CD4-positive, alpha-beta T cell (primary cell): Measurements from ENCODE around the gene SLIT1. TPM values are rescaled to one million over a fixed set of nuclear protein-coding genes. Genes with fewer than 3 reads are reported as not detected.

Experiments
- ATAC-seq: fragments of 200-7000 bp; cut with Tn5 transposase; one replicate; pipeline ENCODE4 v1.10.0; 2022; ENCODE audit warnings: mild to moderate bottlenecking; ENCODE audit not compliant: poor library complexity
- CTCF ChIA-PET: fragments of 350-600 bp; sonication (Branson Sonifier 250); formaldehyde crosslinking; loops from one replicate; lab custom pipeline; 2021; ENCODE audit warnings: antibody characterized with exemption, inconsistent platforms; lab: Charles Lee
- POLR2A ChIA-PET: fragments of 350-600 bp; sonication (Branson Sonifier 250); formaldehyde crosslinking; loops from one replicate; lab custom pipeline; 2021; ENCODE audit warnings: antibody characterized with exemption, inconsistent platforms; lab: Charles Lee
- DNase-seq, 14 experiments: peaks; one replicate each; pipeline ENCODE4 v3.0.0-alpha.2; 2013 to 2020; ENCODE audit warnings: mixed read lengths in 2 of 14
- H3K27ac ChIP-seq, 2 donors: one replicate each; pipeline versions ENCODE4 v1.5.1 to v1.7.0; 2013; ENCODE audit warnings: low read length in 2 of 2, low read depth in 1 of 2, mild to moderate bottlenecking in 1 of 2
- H3K27me3 ChIP-seq, 2 experiments: 1 replicate in 1 of 2; 2 replicates in 1 of 2; pipeline versions ENCODE4 v1.6.1 to v1.7.0; 2013; ENCODE audit warnings: low read length in 2 of 2, control low read depth in 1 of 2, mild to moderate bottlenecking in 1 of 2, moderate library complexity in 1 of 2; ENCODE audit not compliant: insufficient read depth in 2 of 2, control insufficient read depth in 1 of 2
- H3K36me3 ChIP-seq: one replicate; pipeline ENCODE4 v1.6.1; 2013; ENCODE audit warnings: low read length, control low read depth; ENCODE audit not compliant: insufficient read depth
- H3K4me1 ChIP-seq: one replicate; pipeline ENCODE4 v1.6.1; 2013; ENCODE audit warnings: low read length, control low read depth; ENCODE audit not compliant: insufficient read depth
- H3K4me3 ChIP-seq: one replicate; pipeline ENCODE4 v1.5.1; 2013; ENCODE audit warnings: mild to moderate bottlenecking, low read length, moderate library complexity
- H3K9me3 ChIP-seq, 2 experiments: 1 replicate in 1 of 2; 2 replicates in 1 of 2; pipeline versions ENCODE4 v1.6.1 to v1.7.0; 2013; ENCODE audit warnings: low read length in 2 of 2, mild to moderate bottlenecking in 2 of 2, control low read depth in 1 of 2, moderate library complexity in 1 of 2; ENCODE audit not compliant: control insufficient read depth in 1 of 2, insufficient read depth in 1 of 2
- H3K27ac Mint-ChIP-seq: one replicate; pipeline ENCODE4 v1.8.0; 2020; ENCODE audit warnings: mixed read lengths
- H3K27me3 Mint-ChIP-seq: one replicate; pipeline ENCODE4 v1.8.0; 2021; ENCODE audit warnings: mixed read lengths
- H3K36me3 Mint-ChIP-seq: one replicate; pipeline ENCODE4 v1.8.0; 2021; ENCODE audit warnings: low read depth, mixed read lengths
- H3K4me1 Mint-ChIP-seq: one replicate; pipeline ENCODE4 v1.8.0; 2021; ENCODE audit warnings: low read depth, mixed read lengths
- H3K4me3 Mint-ChIP-seq: one replicate; pipeline ENCODE4 v1.8.0; 2020; ENCODE audit warnings: mild to moderate bottlenecking, mixed read lengths
- H3K9me3 Mint-ChIP-seq: one replicate; pipeline ENCODE4 v1.8.0; 2020; ENCODE audit warnings: mixed read lengths
- intact Hi-C, 2 experiments: fragments of 100-400 bp; cut with DNase I in 1 of 2; cut with micrococcal nuclease in 1 of 2; formaldehyde crosslinking; loops; one replicate each; pipeline versions ENCODE4 v1.15.1 to v1.9.0; 2023 to 2025; cut with DNase I, micrococcal nuclease
- total RNA-seq, 174 experiments: library from RNA in 2 of 174; stranded (reverse) in 2 of 174; gene quantifications; one replicate each; pipeline ENCODE4 v1.2.3 and lab custom pipeline; 2021 to 2026
- TF ChIP-seq, protein P1 (sequence below): fragments of 200-600 bp; IDR thresholded peaks from one replicate; pipeline ENCODE4 v1.8.0; 2022; ENCODE audit warnings: antibody characterized with exemption, mild to moderate bottlenecking

The SLIT1 gene
- total RNA-seq, 2 experiments from 2014 or later, result 0.30 to 0.39 TPM

DNA sequence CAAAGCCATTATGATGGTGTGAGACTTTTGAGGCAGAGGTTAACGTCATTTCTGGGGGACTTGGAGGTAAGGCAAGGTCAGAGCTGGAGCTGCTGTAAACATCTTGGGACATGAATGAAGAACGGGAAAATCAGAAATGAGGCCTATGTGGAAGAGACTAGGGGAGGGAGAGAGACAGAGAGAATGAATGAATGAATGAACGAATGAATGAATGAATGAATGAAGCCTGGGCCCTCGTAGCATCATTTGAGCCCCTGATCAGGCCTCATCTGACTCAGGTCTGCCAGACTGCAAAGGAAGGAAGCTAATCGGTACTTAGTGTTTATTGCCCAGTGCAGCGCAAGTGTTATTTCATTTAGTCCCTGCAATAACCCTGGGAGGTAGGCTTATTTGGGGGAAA, 79.6 kb downstream of the SLIT1 start:
- DNase-seq, result no peak
- no peak overlapping the region for H3K4me3 ChIP-seq
- no peak overlapping the region for H3K27ac Mint-ChIP-seq
- intact Hi-C loops, result no loop called here
- H3K27me3 ChIP-seq, result no peaks in the 10 kb centered on the region
- TF ChIP-seq, protein P1, sequence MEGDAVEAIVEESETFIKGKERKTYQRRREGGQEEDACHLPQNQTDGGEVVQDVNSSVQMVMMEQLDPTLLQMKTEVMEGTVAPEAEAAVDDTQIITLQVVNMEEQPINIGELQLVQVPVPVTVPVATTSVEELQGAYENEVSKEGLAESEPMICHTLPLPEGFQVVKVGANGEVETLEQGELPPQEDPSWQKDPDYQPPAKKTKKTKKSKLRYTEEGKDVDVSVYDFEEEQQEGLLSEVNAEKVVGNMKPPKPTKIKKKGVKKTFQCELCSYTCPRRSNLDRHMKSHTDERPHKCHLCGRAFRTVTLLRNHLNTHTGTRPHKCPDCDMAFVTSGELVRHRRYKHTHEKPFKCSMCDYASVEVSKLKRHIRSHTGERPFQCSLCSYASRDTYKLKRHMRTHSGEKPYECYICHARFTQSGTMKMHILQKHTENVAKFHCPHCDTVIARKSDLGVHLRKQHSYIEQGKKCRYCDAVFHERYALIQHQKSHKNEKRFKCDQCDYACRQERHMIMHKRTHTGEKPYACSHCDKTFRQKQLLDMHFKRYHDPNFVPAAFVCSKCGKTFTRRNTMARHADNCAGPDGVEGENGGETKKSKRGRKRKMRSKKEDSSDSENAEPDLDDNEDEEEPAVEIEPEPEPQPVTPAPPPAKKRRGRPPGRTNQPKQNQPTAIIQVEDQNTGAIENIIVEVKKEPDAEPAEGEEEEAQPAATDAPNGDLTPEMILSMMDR, result no peak
- no peaks in the 10 kb centered on the region for H3K4me1 Mint-ChIP-seq
- CTCF ChIA-PET, result no interaction called here
- H3K27me3 Mint-ChIP-seq, result no peaks in the 10 kb centered on the region
- H3K4me3 Mint-ChIP-seq, result no peak overlapping the region
- no peaks in the 10 kb centered on the region for H3K9me3 ChIP-seq
- no peak for ATAC-seq
- H3K4me1 ChIP-seq, result no peaks in the 10 kb centered on the region
- no peak overlapping the region for H3K27ac ChIP-seq
- no peaks in the 10 kb centered on the region for H3K9me3 Mint-ChIP-seq
- POLR2A ChIA-PET, result interaction anchor here (1.0 kb wide), 1 partner anchor 105 kb away, joined by 3 read pairs; no protein-coding TSS in a partner anchor
- H3K36me3 ChIP-seq, result no peaks in the 10 kb centered on the region
- H3K36me3 Mint-ChIP-seq, result no peaks in the 10 kb centered on the region

DNA sequence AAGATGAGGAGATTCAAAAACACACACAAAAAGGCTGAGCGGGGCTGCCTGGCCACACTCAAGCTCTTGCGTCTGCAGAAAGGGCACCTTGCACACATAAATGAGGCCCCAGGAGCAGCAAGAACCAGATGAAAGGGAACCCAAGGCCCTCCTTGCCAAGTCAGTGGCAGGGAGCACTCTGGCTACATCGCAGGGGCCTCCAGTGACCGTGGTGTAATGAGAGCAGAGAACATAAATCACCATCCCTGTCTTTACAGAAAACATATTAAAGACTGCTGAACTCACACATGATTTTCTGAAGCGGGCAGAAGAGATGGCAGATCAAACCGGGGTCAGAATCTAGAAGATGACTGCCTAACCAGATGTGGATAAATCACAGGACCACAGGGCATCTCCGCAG, 80.5 kb downstream of the SLIT1 start:
- no peak overlapping the region for H3K27ac Mint-ChIP-seq

DNA sequence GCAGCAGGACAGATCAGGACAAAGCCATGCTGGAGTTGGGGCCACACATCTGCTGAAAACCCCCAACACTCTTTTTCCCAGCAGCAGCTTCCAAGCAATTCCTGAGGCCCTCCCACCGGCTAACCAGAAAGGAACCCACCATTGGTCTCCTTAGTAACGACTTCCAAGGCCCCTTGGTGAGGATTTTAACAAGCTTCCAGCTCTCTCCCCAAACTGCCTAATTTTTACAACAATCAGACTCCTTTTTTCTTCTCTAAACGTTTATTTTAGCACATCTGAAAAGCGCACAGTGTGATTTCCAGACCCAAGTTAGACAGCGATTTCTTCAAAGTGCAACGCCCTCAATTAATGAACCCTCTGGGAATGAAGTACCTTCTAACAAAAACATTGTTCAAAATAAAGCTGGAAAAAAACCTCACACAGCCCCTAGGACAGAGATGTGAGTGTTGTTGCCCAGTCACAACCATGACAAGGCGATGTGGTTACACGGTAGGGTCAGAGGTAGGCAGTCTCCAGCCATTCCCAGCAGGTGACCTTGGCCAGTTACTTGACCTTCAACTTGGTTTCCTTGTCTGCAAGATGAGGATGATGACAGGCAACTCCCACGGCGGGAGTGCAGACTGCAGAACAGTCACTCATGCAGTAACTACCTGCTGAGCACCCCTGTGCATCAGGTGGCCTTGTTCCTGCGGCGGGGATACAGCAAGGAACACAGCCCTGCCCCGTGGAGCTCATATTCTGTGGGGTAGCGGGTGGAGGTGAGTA, 82.3 kb downstream of the SLIT1 start:
- Mint-ChIP-seq H3K4me1 (no peaks in the 10 kb centered on the region), H3K4me3 (no peak overlapping the region), H3K27me3 (peaks cover 2% of the 10 kb centered on the region), H3K27ac (no peak overlapping the region), H3K36me3 (no peaks in the 10 kb centered on the region), H3K9me3 (no peaks in the 10 kb centered on the region)
- ChIA-PET CTCF (no interaction called here), POLR2A (no interaction called here)
- Histone ChIP-seq H3K36me3 (no peaks in the 10 kb centered on the region), H3K27ac (no peak overlapping the region), H3K4me3 (no peak overlapping the region), H3K4me1 (no peaks in the 10 kb centered on the region), H3K27me3 (peaks cover 0 to 2% of the 10 kb centered on the region in 2 experiments), H3K9me3 (no peaks in the 10 kb centered on the region)
- intact Hi-C loops, result no loop called here
- ATAC-seq, result no peak
- TF ChIP-seq, protein P1, result no peak
- DNase-seq, result no peak

More for the DNA sequence above, 80.5 kb downstream of the SLIT1 start:
- Histone ChIP-seq H3K27ac (no peak overlapping the region), H3K4me1 (no peaks in the 10 kb centered on the region), H3K9me3 (no peaks in the 10 kb centered on the region), H3K4me3 (no peak overlapping the region), H3K36me3 (no peaks in the 10 kb centered on the region), H3K27me3 (no peaks in the 10 kb centered on the region)
- ATAC-seq (no peak), DNase-seq (no peak)
- no peaks in the 10 kb centered on the region for H3K4me1 Mint-ChIP-seq
- H3K4me3 Mint-ChIP-seq, result no peak overlapping the region
- intact Hi-C loops, result no loop called here
- no peaks in the 10 kb centered on the region for H3K27me3 Mint-ChIP-seq
- CTCF ChIA-PET, result no interaction called here
- H3K9me3 Mint-ChIP-seq, result no peaks in the 10 kb centered on the region
- POLR2A ChIA-PET, result no interaction called here
- TF ChIP-seq, protein P1, result no peak
- no peaks in the 10 kb centered on the region for H3K36me3 Mint-ChIP-seq
